Fibroblast of lung (primary cell): Measurements from ENCODE around the gene THEM5. TPM values are rescaled to one million over a fixed set of nuclear protein-coding genes. Genes with fewer than 3 reads are reported as not detected.
"Not testable (repeated sequence)": the region's sequence is repeated elsewhere in the genome, so short reads cannot be mapped to it uniquely, and the experiment has no call there.

Experiments used
- DNase-seq, 2 donors: peaks; one replicate each; pipeline versions ENCODE4 v3.0.0 to v3.0.0-alpha.2; 2010; ENCODE audit warnings: low read depth in 2 of 2
- H2AFZ ChIP-seq: 2 replicates; pipeline ENCODE4 v1.5.1; 2012; ENCODE audit warnings: low read length, control low read depth, inconsistent platforms
- H3K27ac ChIP-seq: 2 replicates; pipeline ENCODE4 v1.5.1; 2011; ENCODE audit warnings: low read length, control low read depth; ENCODE audit not compliant: insufficient read depth
- H3K27me3 ChIP-seq: 2 replicates; pipeline ENCODE4 v1.5.1; 2011; ENCODE audit warnings: mild to moderate bottlenecking, low read length; ENCODE audit not compliant: control insufficient read depth, insufficient read depth
- H3K36me3 ChIP-seq: 2 replicates; pipeline ENCODE4 v1.5.1; 2011; ENCODE audit warnings: low read length; ENCODE audit not compliant: control insufficient read depth, insufficient read depth
- H3K4me1 ChIP-seq: 2 replicates; pipeline ENCODE4 v1.5.1; 2011; ENCODE audit warnings: low read length; ENCODE audit not compliant: control insufficient read depth, insufficient read depth; ENCODE audit errors: extremely low read depth
- H3K4me2 ChIP-seq: 2 replicates; pipeline ENCODE4 v1.5.1; 2011; ENCODE audit warnings: low read length, control low read depth; ENCODE audit not compliant: insufficient read depth; ENCODE audit errors: extremely low read depth
- H3K4me3 ChIP-seq, 4 experiments: fragments of 200-600 bp in 1 of 4; sonication (generic) in 1 of 4; replicated peaks in 1 of 4; 2 replicates each; pipeline ENCODE4 v1.5.1; 2011 to 2016; ENCODE audit warnings: low read length in 4 of 4, low read depth in 3 of 4, mild to moderate bottlenecking in 3 of 4, control low read depth in 2 of 4, inconsistent platforms in 1 of 4, mixed read lengths in 1 of 4; ENCODE audit not compliant: insufficient read depth in 1 of 4; ENCODE audit errors: control extremely low read depth in 1 of 4
- H3K79me2 ChIP-seq: 2 replicates; pipeline ENCODE4 v1.5.1; 2012; ENCODE audit warnings: mild to moderate bottlenecking, low read length, inconsistent platforms; ENCODE audit not compliant: control insufficient read depth, insufficient read depth
- H3K9ac ChIP-seq: 2 replicates; pipeline ENCODE4 v1.5.1; 2011; ENCODE audit warnings: mild to moderate bottlenecking, low read length, control low read depth; ENCODE audit not compliant: insufficient read depth
- H3K9me3 ChIP-seq: 2 replicates; pipeline ENCODE4 v1.5.1; 2012; ENCODE audit warnings: low read depth, low read length; ENCODE audit not compliant: control insufficient read depth, insufficient read depth
- H4K20me1 ChIP-seq: 2 replicates; pipeline ENCODE4 v1.5.1; 2011; ENCODE audit warnings: low read length; ENCODE audit not compliant: control insufficient read depth, insufficient read depth; ENCODE audit errors: extremely low read depth
- CTCF ChIP-seq, 2 donors: IDR thresholded peaks in 1 of 2; conservative IDR thresholded peaks in 1 of 2; 1 replicate in 1 of 2; 2 replicates in 1 of 2; pipeline ENCODE4 v1.5.1; 2011 to 2012; ENCODE audit warnings: low read length in 2 of 2, control low read depth in 1 of 2, inconsistent platforms in 1 of 2, low read depth in 1 of 2, mild to moderate bottlenecking in 1 of 2
- EZH2 ChIP-seq: IDR thresholded peaks from 2 replicates; pipeline ENCODE4 v1.5.1; 2012; ENCODE audit warnings: low read length, control low read depth, mild to moderate bottlenecking; ENCODE audit errors: missing control alignments
- polyA plus RNA-seq, 2 donors: library from polyadenylated mRNA; depleted of rRNA in 1 of 2; stranded (reverse) in 1 of 2; unstranded in 1 of 2; fragments of >200 nt; gene quantifications; 2 replicates each; pipeline ENCODE4 v1.2.1, GENCODE V29; 2011 to 2012; ENCODE audit warnings: missing spikeins in 1 of 2
- total RNA-seq: library from RNA; depleted of rRNA; stranded (reverse); fragments of >200 nt; gene quantifications from 2 replicates; pipeline ENCODE4 v1.2.1, GENCODE V29; 2014

THEM5 gene
- total and polyA plus RNA-seq, 2 donors (not counting 1 experiment from before 2014, with no cell fraction given) = not detected

- TF ChIP-seq EZH2 (no peak), CTCF (conservative IDR thresholded peaks at IDR 0.05 in 1 of 2, IDR thresholded peaks at IDR 0.05 in 1 of 2; ENCODE audit: low read depth in 1 of 2, low read length in 2 of 2) (no peak)
- no peaks in the 10 kb centered on the region for H4K20me1 ChIP-seq
- no peak overlapping the region for H3K4me2 ChIP-seq
- no peak overlapping the region for H3K9ac ChIP-seq
- no peak overlapping the region for H3K27ac ChIP-seq
- H3K27me3 ChIP-seq = no peaks in the 10 kb centered on the region
- no peak overlapping the region for H3K4me3 ChIP-seq
- no peaks in the 10 kb centered on the region for H3K4me1 ChIP-seq
- no peaks in the 10 kb centered on the region for H3K79me2 ChIP-seq
- H2AFZ ChIP-seq = no peak overlapping the region
- no peaks in the 10 kb centered on the region for H3K9me3 ChIP-seq
- H3K36me3 ChIP-seq = no peaks in the 10 kb centered on the region
- no peak for DNase-seq
These were observed 29.0 kb upstream of the THEM5 start for GRCh38 chr1:151882466-151882865.

DNA sequence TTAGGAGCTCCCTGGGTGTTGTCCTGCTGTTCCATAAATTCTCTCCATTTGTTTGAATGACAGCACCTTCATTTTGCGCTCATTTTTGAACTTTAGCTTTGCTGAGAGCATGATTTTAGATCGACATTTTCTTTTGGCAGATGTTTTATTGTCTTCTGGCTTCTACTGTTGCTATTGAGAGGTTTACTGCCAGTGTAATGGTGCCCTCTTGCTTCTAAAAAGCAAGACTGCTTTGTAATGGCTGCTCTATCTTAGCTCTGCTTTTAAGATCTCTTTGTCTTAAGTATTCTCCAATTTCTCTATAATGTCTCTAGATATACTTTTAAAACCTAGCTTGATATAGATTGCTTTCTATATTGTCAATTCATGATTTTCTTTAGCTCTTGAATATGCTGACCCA, 28.0 kb upstream of the THEM5 start:
- TF ChIP-seq CTCF (conservative IDR thresholded peaks at IDR 0.05 in 1 of 2, IDR thresholded peaks at IDR 0.05 in 1 of 2; ENCODE audit: low read depth in 1 of 2, low read length in 2 of 2) = no peak
- no peak for TF ChIP-seq EZH2
- no peaks in the 10 kb centered on the region for H3K36me3 ChIP-seq
- H3K27ac ChIP-seq = no peak overlapping the region
- H3K79me2 ChIP-seq = no peaks in the 10 kb centered on the region
- H3K27me3 ChIP-seq = no peaks in the 10 kb centered on the region
- peak in 1 of 2 donors; percentile 19 for DNase-seq
- H3K9ac ChIP-seq = no peak overlapping the region
- H3K4me3 ChIP-seq = no peak overlapping the region
- no peaks in the 10 kb centered on the region for H4K20me1 ChIP-seq
- H3K9me3 ChIP-seq = no peaks in the 10 kb centered on the region
- H2AFZ ChIP-seq = no peak overlapping the region
- no peaks in the 10 kb centered on the region for H3K4me1 ChIP-seq
- no peak overlapping the region for H3K4me2 ChIP-seq

GRCh38 chr1:151875419-151876097, 22.0 kb upstream of the THEM5 start:
- no peak for TF ChIP-seq CTCF (conservative IDR thresholded peaks at IDR 0.05 in 1 of 2, IDR thresholded peaks at IDR 0.05 in 1 of 2; ENCODE audit: low read depth in 1 of 2, low read length in 2 of 2)
- TF ChIP-seq EZH2 = no peak
- DNase-seq = no peak
- Histone ChIP-seq H3K79me2 (no peaks in the 10 kb centered on the region), H3K27me3 (no peaks in the 10 kb centered on the region), H3K9me3 (no peaks in the 10 kb centered on the region), H4K20me1 (no peaks in the 10 kb centered on the region), H2AFZ (no peak overlapping the region), H3K4me2 (no peak overlapping the region), H3K9ac (no peak overlapping the region), H3K4me1 (no peaks in the 10 kb centered on the region), H3K4me3 (no peak overlapping the region), H3K36me3 (no peaks in the 10 kb centered on the region), H3K27ac (no peak overlapping the region)

GRCh38 chr1:151872776-151873175, 19.3 kb upstream of the THEM5 start:
- not testable (repeated sequence) for H4K20me1 ChIP-seq, H3K27ac ChIP-seq, H3K27me3 ChIP-seq, H2AFZ ChIP-seq, H3K9me3 ChIP-seq, H3K4me1 ChIP-seq, H3K36me3 ChIP-seq, DNase-seq, H3K4me2 ChIP-seq, H3K9ac ChIP-seq, H3K4me3 ChIP-seq, H3K79me2 ChIP-seq
